Measurements from ENCODE around the gene CDK8. TPM values are rescaled to one million over a fixed set of nuclear protein-coding genes. Genes with fewer than 3 reads are reported as not detected.
A peak's percentile ranks its signal among the peaks of the same experiment; 100 is the strongest.

The CDK8 gene
- total RNA-seq, 1 donor from 2014 or later, result 13.0 TPM

DNA sequence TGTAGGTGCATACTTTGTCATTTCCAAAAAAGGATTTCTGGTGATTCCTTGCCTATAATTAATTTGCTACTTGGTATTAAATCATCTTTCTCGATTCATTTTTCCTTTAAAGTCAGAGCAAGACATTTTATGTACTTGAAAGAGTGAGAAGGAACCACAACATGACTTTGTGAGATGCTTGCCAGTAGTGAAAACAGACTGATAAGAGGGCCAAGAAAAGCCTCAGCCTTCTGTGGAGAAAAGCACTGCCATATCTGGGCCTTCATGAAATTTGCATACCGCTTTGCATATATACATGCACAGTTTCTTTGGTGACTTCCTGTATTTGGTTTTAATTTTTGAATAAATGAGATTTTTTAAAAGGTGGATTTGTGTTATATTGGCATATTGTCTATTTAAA is 128.4 kb downstream of the CDK8 start:
- no peak for DNase-seq (ENCODE audit: low read depth in 2 of 2)

DNA sequence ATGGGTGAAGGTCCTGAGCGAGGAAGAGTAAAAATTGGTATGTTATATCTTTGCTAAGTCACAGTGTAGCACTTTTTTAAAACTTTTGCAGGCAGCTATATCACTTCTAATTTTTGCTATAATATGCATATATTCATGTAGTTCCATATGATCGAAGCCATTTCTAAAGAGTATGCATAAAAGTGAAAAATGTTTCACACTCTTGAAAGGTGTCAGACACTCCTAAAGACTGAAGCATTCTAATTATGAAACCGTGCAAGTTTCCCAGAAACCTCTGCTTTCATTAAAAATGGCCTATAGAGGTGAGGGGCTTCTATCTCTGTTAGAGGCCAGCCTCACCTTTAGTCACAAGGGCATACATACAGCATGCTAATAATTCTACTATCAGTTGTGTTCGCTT is 128.9 kb downstream of the CDK8 start:
- no peak for DNase-seq (ENCODE audit: low read depth in 2 of 2)

DNA sequence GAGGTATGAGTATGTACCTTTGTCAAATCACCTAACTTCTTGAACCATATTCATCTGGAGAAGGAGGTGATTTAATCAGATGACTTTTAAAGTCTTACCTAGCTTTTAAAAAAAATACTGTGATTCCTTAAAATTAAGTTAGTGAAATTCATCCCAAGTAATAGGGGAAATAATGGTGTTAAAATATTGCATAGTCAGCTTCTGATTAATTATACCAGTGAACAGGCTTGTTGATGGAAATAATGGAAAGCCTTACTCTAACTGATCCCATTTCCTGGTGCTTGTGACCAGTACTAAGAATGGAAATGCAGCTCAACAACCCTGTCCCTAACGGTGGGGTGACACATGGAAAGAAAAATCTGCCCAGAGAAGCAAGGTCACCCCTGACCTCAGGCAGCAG is 130.7 kb downstream of the CDK8 start:
- no peak for DNase-seq (ENCODE audit: low read depth in 2 of 2)

DNA sequence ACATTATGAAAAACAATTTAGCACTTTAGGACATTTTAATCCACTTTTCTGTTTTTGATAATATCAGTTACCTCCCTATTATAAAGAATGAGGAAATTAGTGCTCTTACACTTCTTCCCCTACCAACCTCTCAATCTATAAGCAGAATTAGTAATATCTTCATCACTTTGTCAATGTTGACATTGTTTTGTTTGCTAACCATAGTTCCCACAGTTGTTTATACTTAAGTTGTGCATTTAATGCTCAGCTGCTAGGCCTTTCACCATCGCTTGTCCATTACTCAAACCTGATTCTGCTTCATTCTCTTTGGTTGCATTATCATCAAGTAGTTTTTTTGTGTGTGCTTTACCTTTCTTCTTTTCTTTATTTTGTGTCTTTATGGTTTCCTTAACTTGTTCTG is 132.1 kb downstream of the CDK8 start:
- DNase-seq (ENCODE audit: low read depth in 2 of 2), result no peak

DNA sequence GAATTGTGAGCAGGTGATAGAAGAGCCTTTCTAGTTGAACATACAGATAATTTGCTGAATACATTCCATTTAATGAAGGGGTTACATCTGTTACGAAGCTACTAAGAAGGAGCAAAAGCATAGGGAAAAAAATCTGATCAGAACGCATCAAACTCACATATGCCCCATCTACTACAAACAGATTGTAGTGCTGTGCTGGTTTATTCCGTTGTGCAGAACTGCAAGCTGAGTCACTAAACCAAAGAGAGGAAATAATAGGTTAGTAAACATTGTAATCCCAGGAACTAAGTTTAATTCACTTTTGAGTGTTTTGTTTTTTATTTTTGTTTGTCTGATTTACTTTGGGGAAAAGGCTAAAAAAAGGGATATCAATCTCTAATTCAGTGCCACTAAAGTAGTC is 136.3 kb downstream of the CDK8 start:
- DNase-seq (ENCODE audit: low read depth in 2 of 2), result no peak

DNA sequence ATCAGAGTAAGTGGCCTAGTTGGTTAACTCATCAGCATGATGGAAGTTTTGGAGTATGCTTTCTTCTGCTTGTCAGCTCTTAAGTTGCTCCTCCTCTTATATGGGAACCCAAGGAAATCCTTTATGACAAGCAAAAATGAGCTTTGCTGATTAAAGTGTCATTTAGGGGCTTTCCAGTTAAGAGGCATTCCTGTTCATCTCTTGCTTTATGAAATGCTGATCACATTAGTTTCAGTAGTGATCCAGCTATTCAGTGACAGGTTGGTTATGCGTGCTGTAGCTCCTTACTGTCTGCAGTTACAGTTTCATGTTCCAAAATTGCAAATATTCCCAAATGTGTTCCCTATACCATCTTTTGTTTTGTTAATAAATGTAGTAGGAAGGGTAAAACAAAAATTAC is 146.6 kb downstream of the CDK8 start:
- DNase-seq (ENCODE audit: low read depth in 2 of 2), result no peak

DNA sequence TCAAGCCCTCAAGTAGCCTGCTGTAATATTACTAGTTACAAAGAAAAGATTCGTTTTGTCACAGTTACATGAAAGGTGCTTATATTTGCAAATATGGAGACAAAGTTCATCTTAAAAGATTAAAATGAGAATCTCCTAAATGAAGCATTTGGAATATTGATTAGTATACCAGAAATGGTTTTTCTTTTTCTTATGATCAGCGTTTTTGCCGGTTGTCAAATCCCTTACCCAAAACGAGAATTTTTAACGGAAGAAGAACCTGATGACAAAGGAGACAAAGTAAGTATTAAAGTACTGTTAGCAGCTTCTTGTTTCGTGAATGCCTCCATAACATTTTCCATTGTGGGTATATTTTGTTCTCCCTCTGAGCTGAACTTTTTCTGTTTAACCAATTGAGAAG is 147.1 kb downstream of the CDK8 start:
- no peak for DNase-seq (ENCODE audit: low read depth in 2 of 2)

DNA sequence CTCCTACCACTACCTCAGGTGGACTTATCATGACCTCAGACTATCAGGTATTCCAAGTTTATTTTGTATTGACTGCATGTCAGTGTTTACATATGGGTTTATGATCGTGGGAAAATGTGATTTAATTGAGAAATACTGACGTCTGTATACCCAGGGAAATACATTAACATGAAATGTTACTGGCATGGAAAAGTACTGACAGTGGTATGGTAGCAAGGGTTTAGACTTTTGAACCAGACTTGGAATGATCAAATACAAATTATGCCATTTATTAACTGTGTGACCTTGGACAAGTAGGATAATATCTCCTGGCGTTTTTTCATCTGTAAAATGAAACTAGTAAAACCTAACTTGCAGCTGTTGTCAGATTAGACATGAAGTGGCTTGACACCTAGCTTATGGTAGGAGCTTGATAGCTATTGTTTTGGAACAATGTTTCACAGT is 147.7 kb downstream of the CDK8 start:
- DNase-seq (ENCODE audit: low read depth in 2 of 2), result no peak

DNA sequence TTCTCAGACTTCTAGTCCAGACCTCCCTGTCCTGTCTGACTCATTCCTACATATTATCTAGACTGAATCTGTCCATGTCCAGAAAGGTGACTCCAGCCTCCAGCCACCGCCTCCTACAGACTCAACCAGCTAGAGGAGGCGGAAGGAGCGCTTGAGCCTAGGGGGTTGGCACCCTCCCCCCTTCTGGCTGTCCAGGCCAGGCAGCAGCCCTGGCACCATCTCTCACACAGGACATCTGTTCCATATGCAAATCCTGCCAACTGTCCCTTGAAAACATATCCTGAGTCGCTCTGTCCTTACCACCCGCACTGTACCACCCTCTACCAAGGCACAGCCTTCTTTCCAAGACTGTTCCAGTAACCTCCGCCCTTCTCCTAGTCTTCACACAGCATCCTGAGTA is 152.9 kb downstream of the CDK8 start:
- DNase-seq (ENCODE audit: low read depth in 2 of 2), result no peak

DNA sequence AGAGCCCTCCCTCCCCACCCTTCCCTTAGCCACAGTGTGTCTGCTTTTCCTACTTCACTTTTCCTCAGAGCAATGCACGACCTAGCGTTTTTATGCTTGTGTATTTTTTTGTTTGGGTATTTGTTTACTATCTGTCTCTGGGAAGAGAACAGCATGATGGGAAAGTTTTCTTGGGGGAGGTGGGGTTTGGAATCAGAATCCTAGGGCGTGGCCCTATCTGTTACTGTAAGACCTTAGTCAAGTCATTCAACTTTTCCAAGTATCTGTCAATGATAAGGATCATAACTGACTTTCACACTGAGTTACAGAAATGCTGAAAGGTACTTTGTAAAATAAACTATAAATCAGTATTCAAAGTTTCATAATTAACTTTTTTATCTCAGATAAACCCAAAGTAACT is 157.3 kb downstream of the CDK8 start:
- DNase-seq (ENCODE audit: low read depth in 2 of 2), result no peak

DNA sequence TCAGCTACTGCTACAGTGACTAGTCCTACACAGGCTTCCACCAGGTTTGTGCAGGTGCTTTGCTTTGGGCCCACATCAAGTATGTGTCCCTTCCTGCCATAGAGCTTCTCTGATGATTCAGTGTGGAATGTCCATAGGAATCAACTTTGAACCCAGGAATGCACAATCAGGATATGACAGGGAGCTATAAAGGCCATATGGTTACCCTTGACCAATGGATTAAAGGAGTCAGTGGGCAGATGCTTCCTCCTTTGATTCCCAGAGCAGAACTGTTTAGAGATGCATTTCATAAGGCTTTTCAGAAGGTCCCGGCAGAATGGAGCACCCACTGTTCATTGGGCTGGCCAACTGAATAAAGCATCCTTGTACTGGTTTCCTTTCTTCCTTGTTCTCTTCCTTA is 158.3 kb downstream of the CDK8 start:
- peak; percentile 79 to 85 for DNase-seq (ENCODE audit: low read depth in 2 of 2)

DNA sequence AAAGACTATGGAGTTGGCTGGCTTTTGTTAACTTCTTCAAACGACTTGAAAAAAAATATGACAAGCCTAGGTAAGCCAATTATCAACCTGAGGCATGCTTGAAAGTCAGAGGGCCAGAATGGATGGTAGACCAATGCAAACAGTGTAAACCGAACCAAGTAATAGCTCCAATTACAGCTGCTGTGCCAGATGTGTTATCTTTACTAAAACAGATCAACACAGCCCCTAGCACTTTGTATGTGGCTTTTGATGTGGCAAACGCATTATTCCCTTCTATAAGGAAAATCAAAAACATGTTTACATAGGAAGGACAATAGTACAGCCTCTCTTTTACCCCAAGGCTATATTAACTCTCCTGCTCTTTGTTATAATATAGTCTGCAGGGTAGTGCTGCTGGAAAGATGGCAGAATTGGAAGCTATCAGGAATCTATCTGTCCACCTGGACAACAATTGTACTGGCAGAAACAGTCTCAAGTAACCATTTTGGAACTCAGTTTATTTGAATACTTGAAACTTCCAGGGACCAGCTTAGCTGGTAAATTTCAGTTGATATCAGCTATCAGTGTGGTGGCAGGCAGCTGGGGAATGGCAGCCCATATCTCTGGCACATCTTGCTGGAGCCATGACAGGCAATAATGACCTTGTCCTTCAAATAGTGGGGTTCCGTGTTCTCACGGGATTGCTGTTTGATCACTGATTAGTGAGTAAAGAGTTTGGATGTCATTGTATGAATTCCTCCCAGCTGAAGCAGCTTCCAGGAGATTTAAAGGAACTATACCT is 159.2 kb downstream of the CDK8 start:
- DNase-seq (ENCODE audit: low read depth in 2 of 2), result no peak

DNA sequence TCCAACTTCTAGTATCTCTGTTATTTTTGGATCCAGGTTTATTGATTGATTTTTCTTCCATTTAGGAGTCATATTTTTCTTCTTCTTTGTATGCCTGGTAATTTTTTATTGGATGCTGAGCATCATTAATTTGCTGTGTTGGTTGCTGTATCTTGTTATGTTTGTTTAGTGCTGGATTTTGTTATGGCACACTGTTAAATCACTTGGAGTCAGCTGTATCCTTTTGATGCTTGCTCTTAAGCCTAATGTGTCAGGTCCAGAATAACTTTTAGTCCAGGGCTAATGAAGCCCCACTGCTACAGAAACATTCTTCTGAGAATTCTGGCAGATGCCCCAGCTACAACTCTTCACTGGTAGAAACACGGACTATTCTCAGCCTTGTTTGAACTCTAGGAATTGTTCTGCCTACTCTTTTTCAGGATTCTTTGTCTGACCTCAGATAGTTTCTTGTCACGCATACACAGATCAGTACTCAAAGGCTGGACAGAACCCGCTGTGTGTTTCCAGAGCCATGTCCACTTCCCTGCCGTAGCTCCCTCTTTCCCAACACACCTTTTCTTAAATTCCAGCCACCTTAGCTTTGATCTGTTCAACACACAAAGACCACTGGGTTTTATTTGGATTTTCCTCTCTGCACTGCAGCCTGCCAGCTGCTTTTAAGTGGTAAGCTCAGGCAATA is 166.5 kb downstream of the CDK8 start:
- DNase-seq (ENCODE audit: low read depth in 2 of 2), result no peak

DNA sequence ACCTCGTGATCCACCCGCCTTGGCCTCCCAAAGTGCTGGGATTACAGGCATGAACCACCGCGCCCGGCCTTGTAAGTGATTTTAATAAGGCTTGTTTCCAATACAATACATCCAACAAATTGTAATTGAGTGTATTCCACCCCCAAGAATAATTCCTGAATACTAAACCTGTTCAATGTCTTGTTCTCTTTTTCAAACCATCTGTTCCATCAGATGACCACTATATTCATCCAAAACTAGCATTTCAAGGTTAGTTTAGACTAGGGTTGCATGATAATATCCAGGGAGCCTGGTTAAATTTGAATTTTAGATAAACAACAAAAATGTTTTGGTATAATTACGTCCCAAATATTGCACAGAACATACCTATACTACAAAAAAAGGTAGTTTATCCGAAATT is 168.1 kb downstream of the CDK8 start:
- DNase-seq (ENCODE audit: low read depth in 2 of 2), result no peak

DNA sequence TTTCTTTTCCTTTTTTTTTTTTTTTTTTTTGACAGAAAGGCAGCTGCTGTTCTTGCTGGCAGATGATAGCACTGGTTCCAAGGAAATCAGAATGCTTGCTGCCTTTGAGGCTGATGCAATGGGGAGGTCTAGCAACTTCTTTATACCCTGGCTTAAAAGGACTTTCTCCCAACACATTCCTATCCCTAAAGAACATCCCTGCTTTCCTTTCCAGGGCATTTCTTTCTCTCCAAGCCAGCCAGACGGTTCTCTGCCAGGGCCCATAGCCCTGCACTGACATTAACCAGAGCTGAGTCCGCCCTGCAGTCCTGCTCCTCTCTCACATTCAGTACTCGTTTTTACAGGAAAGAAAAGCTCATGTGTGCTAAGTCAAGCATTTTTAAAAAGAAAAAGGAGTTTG is 169.7 kb downstream of the CDK8 start:
- no peak for DNase-seq (ENCODE audit: low read depth in 2 of 2)

DNA sequence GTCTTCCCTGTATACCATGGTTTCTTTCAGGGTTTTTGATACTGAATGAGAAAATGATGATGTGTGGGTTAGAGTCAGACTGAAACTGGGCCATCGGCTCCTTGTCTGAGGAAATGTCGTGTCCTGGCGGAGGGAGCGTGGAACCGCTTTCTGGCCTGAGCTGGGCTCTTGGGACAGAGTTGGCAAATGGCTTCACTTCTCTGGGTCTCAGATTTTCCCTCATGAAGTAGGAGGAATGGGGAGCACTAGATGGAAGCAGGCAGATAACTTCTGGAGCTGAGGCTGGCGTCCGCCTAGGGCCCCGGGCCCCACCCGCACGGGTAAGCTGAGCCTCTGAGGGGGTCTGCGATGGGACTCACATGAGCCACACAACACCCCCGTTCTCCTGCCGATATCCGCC is 170.3 kb downstream of the CDK8 start:
- DNase-seq (ENCODE audit: low read depth in 2 of 2), result no peak

DNA sequence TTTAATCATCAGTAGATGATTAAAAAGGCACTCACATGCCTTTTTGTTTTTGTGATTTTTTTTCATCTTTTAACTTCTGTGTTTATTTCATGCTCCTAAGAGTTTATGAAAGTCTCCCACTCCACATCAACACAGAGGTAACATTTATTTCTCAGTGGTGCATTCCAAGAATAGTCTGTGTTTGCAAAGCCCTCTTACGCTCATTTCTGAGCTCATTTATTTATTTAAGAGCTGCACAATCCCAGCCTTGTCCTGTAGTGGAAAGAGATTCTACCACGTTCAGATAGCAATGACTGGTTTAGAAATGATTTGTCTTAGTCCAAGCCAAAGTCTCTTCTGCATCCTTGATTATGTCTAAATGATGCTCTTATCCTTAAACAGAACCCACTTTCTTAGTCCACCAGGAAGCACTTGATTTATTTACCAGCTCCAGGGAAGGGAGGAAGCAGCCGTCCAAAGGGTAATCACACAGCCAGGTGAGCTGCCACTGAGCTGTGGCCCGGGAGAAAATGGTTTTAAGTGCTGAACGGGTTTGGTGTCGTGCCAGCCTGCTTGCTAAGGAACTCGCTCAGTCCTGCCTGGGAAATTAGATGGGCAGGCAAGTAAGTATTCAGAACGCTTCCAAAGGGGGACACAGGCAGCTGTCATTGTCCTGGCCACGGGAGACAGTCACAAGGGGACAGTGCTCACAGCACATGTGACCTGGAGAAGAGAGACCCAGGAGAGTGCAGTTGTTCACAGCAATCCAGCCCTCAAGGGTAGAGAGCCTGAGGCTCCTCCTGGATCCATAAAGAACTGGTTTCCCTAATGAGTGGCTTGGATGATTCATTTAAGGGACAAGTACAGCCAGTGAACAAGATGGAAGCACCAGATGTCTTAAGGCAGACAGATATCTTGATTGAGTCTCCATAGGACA is 171.8 kb downstream of the CDK8 start:
- DNase-seq (ENCODE audit: low read depth in 2 of 2), result no peak

DNA sequence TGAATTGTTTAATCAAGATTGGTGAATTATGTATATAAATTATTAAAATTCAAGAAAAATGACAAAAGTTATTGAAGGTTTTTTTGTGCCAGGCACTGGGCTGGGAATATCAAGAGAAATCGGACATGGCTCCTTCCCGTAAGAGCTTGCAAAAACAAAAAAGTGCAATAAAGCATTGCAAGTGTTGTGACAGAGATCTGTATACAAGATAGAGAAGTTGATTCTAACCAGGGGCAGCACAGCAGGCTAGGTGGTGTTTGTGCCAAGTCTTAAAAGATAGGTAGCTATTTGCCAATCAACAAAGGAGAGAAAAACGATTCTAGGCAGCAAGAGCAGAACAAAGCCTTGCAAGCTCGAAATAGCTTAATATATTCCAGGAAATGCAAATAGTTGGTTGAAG is 179.8 kb downstream of the CDK8 start:
- no peak for DNase-seq (ENCODE audit: low read depth in 2 of 2)

DNA sequence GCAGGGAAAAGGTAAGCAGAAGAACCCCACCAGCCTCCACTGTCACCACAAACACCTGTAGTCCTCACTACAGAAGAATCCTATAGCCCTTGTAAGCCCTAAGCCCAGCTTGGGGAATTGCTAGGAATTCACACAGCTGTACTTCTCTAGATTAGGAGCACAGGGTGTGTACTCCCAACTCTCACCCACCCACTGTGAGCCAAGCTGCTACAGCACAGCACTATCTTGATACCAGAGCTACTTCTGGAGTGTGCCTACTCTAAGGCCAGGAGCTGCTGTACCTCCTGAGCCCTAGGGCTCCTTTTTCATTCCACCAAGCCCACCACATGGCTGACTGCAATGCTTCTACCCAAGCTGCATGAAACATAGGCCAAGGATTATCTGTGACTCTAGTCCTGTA is 181.2 kb downstream of the CDK8 start:
- DNase-seq (ENCODE audit: low read depth in 2 of 2), result no peak

DNA sequence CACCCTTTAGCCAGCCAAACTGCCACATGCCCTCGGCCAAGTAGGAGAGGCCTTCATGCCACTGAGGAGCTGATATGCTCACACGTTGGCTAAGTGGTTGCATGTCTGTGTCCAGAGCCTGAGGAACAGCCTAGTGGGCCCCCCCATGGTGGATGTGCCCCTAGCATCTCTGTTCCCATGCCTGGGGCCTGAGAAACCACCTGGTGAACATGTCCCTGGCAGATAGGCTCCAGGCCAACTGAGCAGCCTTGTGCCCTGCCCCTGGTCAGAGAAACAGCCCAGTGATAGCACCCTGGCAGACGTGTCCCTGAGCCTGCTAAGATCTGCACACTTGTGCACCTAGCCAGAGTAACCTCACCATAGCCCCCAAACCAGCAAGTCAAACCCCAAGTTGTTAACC is 181.7 kb downstream of the CDK8 start:
- no peak for DNase-seq (ENCODE audit: low read depth in 2 of 2)

DNA sequence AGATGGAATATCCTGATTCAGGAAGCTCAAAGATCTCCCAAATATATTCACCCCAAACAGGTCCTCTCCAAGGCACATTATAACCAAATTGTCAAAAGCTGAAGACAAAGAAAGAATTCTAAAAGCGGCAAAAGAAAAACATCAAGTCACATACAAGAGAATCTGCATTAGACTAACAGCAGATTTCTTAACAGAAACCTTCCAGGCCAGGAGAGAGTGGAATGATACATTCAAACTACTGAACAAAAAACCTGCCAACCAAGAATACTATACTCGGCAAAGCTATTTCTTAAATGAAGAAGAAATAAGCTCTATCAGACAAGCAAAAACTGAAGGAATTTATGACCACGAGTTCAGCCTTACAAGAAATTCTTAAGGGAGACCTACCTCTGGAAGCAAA is 183.0 kb downstream of the CDK8 start:
- no peak for DNase-seq (ENCODE audit: low read depth in 2 of 2)

DNA sequence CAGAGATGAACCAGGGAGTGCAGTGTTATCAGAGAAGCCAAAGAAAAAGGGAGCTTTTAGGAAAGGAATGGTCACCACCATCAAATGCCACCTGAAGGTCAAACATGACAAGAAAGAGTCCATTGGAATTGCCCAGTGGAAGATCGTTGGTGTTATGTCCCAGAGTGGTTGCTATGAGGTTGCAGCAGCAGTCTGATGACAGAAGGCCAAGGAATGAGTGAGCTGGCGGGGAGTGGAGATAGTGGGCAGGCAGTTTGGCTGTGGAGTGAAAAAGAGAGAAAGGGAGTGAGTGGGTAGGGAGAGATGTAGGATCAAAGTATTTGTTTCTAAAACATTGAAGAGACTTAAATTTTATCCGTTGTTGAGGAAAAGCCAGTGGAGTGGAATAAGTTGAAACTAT is 186.2 kb downstream of the CDK8 start:
- DNase-seq (ENCODE audit: low read depth in 2 of 2), result no peak
